ENCODE data around the gene APOA5. TPM values are rescaled to one million over a fixed set of nuclear protein-coding genes. Genes with fewer than 3 reads are reported as not detected.

Gene APOA5
- polyA plus RNA-seq, 2 donors: not detected

- Histone ChIP-seq H3K27ac (ENCODE audit: low read depth in 2 of 2, low read length in 1 of 2) (no peak overlapping the region), H3K27me3 (ENCODE audit: control insufficient read depth in 1 of 2, insufficient read depth in 2 of 2, low read length in 2 of 2) (no peaks in the 10 kb centered on the region), H3K9me3 (ENCODE audit: control insufficient read depth in 2 of 2, insufficient read depth in 1 of 2, low read depth in 1 of 2, low read length in 1 of 2) (no peaks in the 10 kb centered on the region), H3K4me1 (ENCODE audit: control insufficient read depth in 2 of 2, insufficient read depth in 2 of 2, low read length in 1 of 2) (peaks cover 6 to 12% of the 10 kb centered on the region in 2 donors), H3K36me3 (ENCODE audit: control insufficient read depth in 2 of 2, insufficient read depth in 2 of 2, low read length in 1 of 2) (peaks cover 6 to 8% of the 10 kb centered on the region in 2 donors), H3K4me3 (ENCODE audit: low read depth in 1 of 2, low read length in 2 of 2) (no peak overlapping the region)
- WGBS, 2 donors: 85% methylated on average over 52 to 53 of the region's 53 CpGs
These were observed 1.3 kb downstream of the APOA5 start for GRCh38 chr11:116790167-116791001.

- no peak overlapping the region for H3K27ac ChIP-seq (ENCODE audit: low read depth in 2 of 2, low read length in 1 of 2)
- H3K36me3 ChIP-seq (ENCODE audit: control insufficient read depth in 2 of 2, insufficient read depth in 2 of 2, low read length in 1 of 2): peaks cover 18 to 19% of the 10 kb centered on the region in 2 donors
- H3K4me3 ChIP-seq (ENCODE audit: low read depth in 1 of 2, low read length in 2 of 2): no peak overlapping the region
- no peaks in the 10 kb centered on the region for H3K27me3 ChIP-seq (ENCODE audit: control insufficient read depth in 1 of 2, insufficient read depth in 2 of 2, low read length in 2 of 2)
- WGBS, 2 donors: 86 to 89% methylated on average over 4 of the region's 4 CpGs
- H3K4me1 ChIP-seq (ENCODE audit: control insufficient read depth in 2 of 2, insufficient read depth in 2 of 2, low read length in 1 of 2): peaks cover 6 to 12% of the 10 kb centered on the region in 2 donors
- no peaks in the 10 kb centered on the region for H3K9me3 ChIP-seq (ENCODE audit: control insufficient read depth in 2 of 2, insufficient read depth in 1 of 2, low read depth in 1 of 2, low read length in 1 of 2)
These were observed 2.7 kb downstream of the APOA5 start for GRCh38 chr11:116788975-116789374.

- Histone ChIP-seq H3K9me3 (ENCODE audit: control insufficient read depth in 2 of 2, insufficient read depth in 1 of 2, low read depth in 1 of 2, low read length in 1 of 2) (no peaks in the 10 kb centered on the region), H3K36me3 (ENCODE audit: control insufficient read depth in 2 of 2, insufficient read depth in 2 of 2, low read length in 1 of 2) (peaks cover 20 to 23% of the 10 kb centered on the region in 2 donors), H3K4me1 (ENCODE audit: control insufficient read depth in 2 of 2, insufficient read depth in 2 of 2, low read length in 1 of 2) (peaks cover 6 to 12% of the 10 kb centered on the region in 2 donors), H3K27me3 (ENCODE audit: control insufficient read depth in 1 of 2, insufficient read depth in 2 of 2, low read length in 2 of 2) (no peaks in the 10 kb centered on the region), H3K27ac (ENCODE audit: low read depth in 2 of 2, low read length in 1 of 2) (peak overlapping the region; percentile 75 to 94), H3K4me3 (ENCODE audit: low read depth in 1 of 2, low read length in 2 of 2) (peak overlapping the region; percentile 88 to 97)
- 45 to 54% methylated on average over 4 of the region's 4 CpGs for WGBS, 2 donors
These were observed 3.1 kb downstream of the APOA5 start for GRCh38 chr11:116788534-116788933.

GRCh38 chr11:116787786-116788486, 3.7 kb downstream of the APOA5 start, which contains the start of gene ZPR1:
ZPR1 (minus strand) TSS chr11:116788023; CDS start chr11:116787990, 33 bp downstream.
- H3K4me3 ChIP-seq (ENCODE audit: low read depth in 1 of 2, low read length in 2 of 2): peak within 1 kb of the TSS; percentile 88 to 97
- 0 to 1% methylated on average over 56 of the region's 56 CpGs for WGBS, 2 donors
- H3K27ac ChIP-seq (ENCODE audit: low read depth in 2 of 2, low read length in 1 of 2): peak within 1 kb of the TSS; percentile 75 to 94
- H3K9me3 ChIP-seq (ENCODE audit: control insufficient read depth in 2 of 2, insufficient read depth in 1 of 2, low read depth in 1 of 2, low read length in 1 of 2): no peaks in the 10 kb centered on the region
- peaks cover 6 to 12% of the 10 kb centered on the region in 2 donors for H3K4me1 ChIP-seq (ENCODE audit: control insufficient read depth in 2 of 2, insufficient read depth in 2 of 2, low read length in 1 of 2)
- H3K27me3 ChIP-seq (ENCODE audit: control insufficient read depth in 1 of 2, insufficient read depth in 2 of 2, low read length in 2 of 2): no peaks in the 10 kb centered on the region
- H3K36me3 ChIP-seq (ENCODE audit: control insufficient read depth in 2 of 2, insufficient read depth in 2 of 2, low read length in 1 of 2): peaks cover 26 to 29% of the 10 kb centered on the region in 2 donors

GRCh38 chr11:116787436-116787785, 4.3 kb downstream of the APOA5 start:
- peaks cover 29 to 31% of the 10 kb centered on the region in 2 donors for H3K36me3 ChIP-seq (ENCODE audit: control insufficient read depth in 2 of 2, insufficient read depth in 2 of 2, low read length in 1 of 2)
- WGBS, 2 donors: 0 to 1% methylated on average over 15 of the region's 15 CpGs
- H3K4me1 ChIP-seq (ENCODE audit: control insufficient read depth in 2 of 2, insufficient read depth in 2 of 2, low read length in 1 of 2): peaks cover 6 to 12% of the 10 kb centered on the region in 2 donors
- H3K4me3 ChIP-seq (ENCODE audit: low read depth in 1 of 2, low read length in 2 of 2): peak overlapping the region; percentile 88 to 97
- H3K27ac ChIP-seq (ENCODE audit: low read depth in 2 of 2, low read length in 1 of 2): peak overlapping the region; percentile 75 to 94
- no peaks in the 10 kb centered on the region for H3K9me3 ChIP-seq (ENCODE audit: control insufficient read depth in 2 of 2, insufficient read depth in 1 of 2, low read depth in 1 of 2, low read length in 1 of 2)
- H3K27me3 ChIP-seq (ENCODE audit: control insufficient read depth in 1 of 2, insufficient read depth in 2 of 2, low read length in 2 of 2): no peaks in the 10 kb centered on the region

GRCh38 chr11:116786966-116787365, 4.7 kb downstream of the APOA5 start:
- H3K36me3 ChIP-seq (ENCODE audit: control insufficient read depth in 2 of 2, insufficient read depth in 2 of 2, low read length in 1 of 2): peaks cover 31 to 32% of the 10 kb centered on the region in 2 donors
- 58 to 62% methylated on average over 5 of the region's 5 CpGs for WGBS, 2 donors
- H3K9me3 ChIP-seq (ENCODE audit: control insufficient read depth in 2 of 2, insufficient read depth in 1 of 2, low read depth in 1 of 2, low read length in 1 of 2): no peaks in the 10 kb centered on the region
- peak overlapping the region; percentile 88 to 97 for H3K4me3 ChIP-seq (ENCODE audit: low read depth in 1 of 2, low read length in 2 of 2)
- H3K27ac ChIP-seq (ENCODE audit: low read depth in 2 of 2, low read length in 1 of 2): no peak overlapping the region
- no peaks in the 10 kb centered on the region for H3K27me3 ChIP-seq (ENCODE audit: control insufficient read depth in 1 of 2, insufficient read depth in 2 of 2, low read length in 2 of 2)
- H3K4me1 ChIP-seq (ENCODE audit: control insufficient read depth in 2 of 2, insufficient read depth in 2 of 2, low read length in 1 of 2): peaks cover 6 to 12% of the 10 kb centered on the region in 2 donors

GRCh38 chr11:116786326-116786725, 5.4 kb downstream of the APOA5 start:
- H3K9me3 ChIP-seq (ENCODE audit: control insufficient read depth in 2 of 2, insufficient read depth in 1 of 2, low read depth in 1 of 2, low read length in 1 of 2): no peaks in the 10 kb centered on the region
- H3K27me3 ChIP-seq (ENCODE audit: control insufficient read depth in 1 of 2, insufficient read depth in 2 of 2, low read length in 2 of 2): no peaks in the 10 kb centered on the region
- 84 to 85% methylated on average over 2 of the region's 2 CpGs for WGBS, 2 donors
- H3K4me3 ChIP-seq (ENCODE audit: low read depth in 1 of 2, low read length in 2 of 2): no peak overlapping the region
- H3K4me1 ChIP-seq (ENCODE audit: control insufficient read depth in 2 of 2, insufficient read depth in 2 of 2, low read length in 1 of 2): peaks cover 6 to 7% of the 10 kb centered on the region in 2 donors
- H3K36me3 ChIP-seq (ENCODE audit: control insufficient read depth in 2 of 2, insufficient read depth in 2 of 2, low read length in 1 of 2): peaks cover 31 to 33% of the 10 kb centered on the region in 2 donors
- H3K27ac ChIP-seq (ENCODE audit: low read depth in 2 of 2, low read length in 1 of 2): no peak overlapping the region

GRCh38 chr11:116782728-116783127, 9.0 kb downstream of the APOA5 start:
- Histone ChIP-seq H3K36me3 (ENCODE audit: control insufficient read depth in 2 of 2, insufficient read depth in 2 of 2, low read length in 1 of 2) (peaks cover 38 to 44% of the 10 kb centered on the region in 2 donors), H3K27me3 (ENCODE audit: control insufficient read depth in 1 of 2, insufficient read depth in 2 of 2, low read length in 2 of 2) (no peaks in the 10 kb centered on the region), H3K9me3 (ENCODE audit: control insufficient read depth in 2 of 2, insufficient read depth in 1 of 2, low read depth in 1 of 2, low read length in 1 of 2) (no peaks in the 10 kb centered on the region), H3K4me3 (ENCODE audit: low read depth in 1 of 2, low read length in 2 of 2) (no peak overlapping the region), H3K27ac (ENCODE audit: low read depth in 2 of 2, low read length in 1 of 2) (no peak overlapping the region), H3K4me1 (ENCODE audit: control insufficient read depth in 2 of 2, insufficient read depth in 2 of 2, low read length in 1 of 2) (peaks cover 3% of the 10 kb centered on the region in 2 donors)
- 72 to 81% methylated on average over 4 of the region's 4 CpGs for WGBS, 2 donors

- Histone ChIP-seq H3K36me3 (ENCODE audit: control insufficient read depth in 2 of 2, insufficient read depth in 2 of 2, low read length in 1 of 2) (peaks cover 18 to 32% of the 10 kb centered on the region in 2 donors), H3K4me1 (ENCODE audit: control insufficient read depth in 2 of 2, insufficient read depth in 2 of 2, low read length in 1 of 2) (no peaks in the 10 kb centered on the region), H3K4me3 (ENCODE audit: low read depth in 1 of 2, low read length in 2 of 2) (no peak overlapping the region), H3K27ac (ENCODE audit: low read depth in 2 of 2, low read length in 1 of 2) (no peak overlapping the region), H3K9me3 (ENCODE audit: control insufficient read depth in 2 of 2, insufficient read depth in 1 of 2, low read depth in 1 of 2, low read length in 1 of 2) (no peaks in the 10 kb centered on the region), H3K27me3 (ENCODE audit: control insufficient read depth in 1 of 2, insufficient read depth in 2 of 2, low read length in 2 of 2) (no peaks in the 10 kb centered on the region)
- 95 to 97% methylated on average over 4 of the region's 4 CpGs for WGBS, 2 donors
These were observed 13.1 kb downstream of the APOA5 start for GRCh38 chr11:116778556-116778955.

Measured in esophagus (tissue), 2 donors.